Prostate gland (tissue), 2 donors: ENCODE results near the gene SLC25A34. TPM values are rescaled to one million over a fixed set of nuclear protein-coding genes. Genes with fewer than 3 reads are reported as not detected.

Experiments
- DNase-seq: peaks from one replicate; pipeline ENCODE4 v3.0.0-alpha.2; 2019; ENCODE audit warnings: low spot score
- H3K27ac ChIP-seq, 2 donors: fragments of 200-600 bp; sonication (generic); 2 replicates each; pipeline ENCODE4 v1.5.1; 2017 to 2019
- H3K27me3 ChIP-seq: fragments of 200-600 bp; sonication (generic); replicated peaks from 2 replicates; pipeline ENCODE4 v1.5.1; 2019; ENCODE audit not compliant: insufficient read depth
- H3K36me3 ChIP-seq, 2 donors: fragments of 200-600 bp; sonication (generic); 1 replicate in 1 of 2; 2 replicates in 1 of 2; pipeline versions ENCODE4 v1.5.1 to v1.8.1; 2017 to 2019
- H3K4me1 ChIP-seq: fragments of 200-600 bp; sonication (generic); replicated peaks from 2 replicates; pipeline ENCODE4 v1.5.1; 2019
- H3K4me3 ChIP-seq, 2 donors: fragments of 200-600 bp; sonication (generic); 2 replicates each; pipeline ENCODE4 v1.5.1; 2017 to 2019
- H3K9me3 ChIP-seq: fragments of 200-600 bp; sonication (generic); 2 replicates; pipeline ENCODE4 v1.5.1; 2017
- POLR2A ChIP-seq: fragments of 450-650 bp; IDR thresholded peaks from one replicate; pipeline ENCODE4 v1.6.1; 2016; ENCODE audit warnings: antibody characterized with exemption, mild to moderate bottlenecking
- POLR2AphosphoS5 ChIP-seq: sonication (generic); formaldehyde crosslinking; IDR thresholded peaks from one replicate; pipeline ENCODE4 v1.6.1; 2017; ENCODE audit warnings: antibody characterized with exemption
- WGBS: methylation state at CpG from one replicate; pipeline ENCODE4 v1.1.5; 2018; 5-methylcytosine and 5-hydroxymethylcytosine counted together
- intact Hi-C: fragments of 100-400 bp; cut with DNase I; formaldehyde crosslinking; loops from one replicate; pipeline ENCODE4 v1.14.2; 2022
- total RNA-seq, 2 donors: library from RNA; depleted of rRNA; stranded (reverse); fragments of >200 nt; gene quantifications; one replicate each; pipeline ENCODE4 v1.1.0, GENCODE V29; 2016
- TF ChIP-seq, protein P1 (sequence below), 4 experiments: fragments of 200-600 bp in 2 of 4; fragments of 450-650 bp in 2 of 4; sonication (generic) in 2 of 4; IDR thresholded peaks; 1 replicate in 3 of 4; 2 replicates in 1 of 4; pipeline ENCODE4 v1.5.1; 2016 to 2019; ENCODE audit warnings: antibody characterized with exemption in 4 of 4, mild to moderate bottlenecking in 2 of 4, moderate library complexity in 2 of 4

The SLC25A34 gene
- total RNA-seq, 2 donors from 2014 or later = 1.1 to 1.4 TPM

DNA sequence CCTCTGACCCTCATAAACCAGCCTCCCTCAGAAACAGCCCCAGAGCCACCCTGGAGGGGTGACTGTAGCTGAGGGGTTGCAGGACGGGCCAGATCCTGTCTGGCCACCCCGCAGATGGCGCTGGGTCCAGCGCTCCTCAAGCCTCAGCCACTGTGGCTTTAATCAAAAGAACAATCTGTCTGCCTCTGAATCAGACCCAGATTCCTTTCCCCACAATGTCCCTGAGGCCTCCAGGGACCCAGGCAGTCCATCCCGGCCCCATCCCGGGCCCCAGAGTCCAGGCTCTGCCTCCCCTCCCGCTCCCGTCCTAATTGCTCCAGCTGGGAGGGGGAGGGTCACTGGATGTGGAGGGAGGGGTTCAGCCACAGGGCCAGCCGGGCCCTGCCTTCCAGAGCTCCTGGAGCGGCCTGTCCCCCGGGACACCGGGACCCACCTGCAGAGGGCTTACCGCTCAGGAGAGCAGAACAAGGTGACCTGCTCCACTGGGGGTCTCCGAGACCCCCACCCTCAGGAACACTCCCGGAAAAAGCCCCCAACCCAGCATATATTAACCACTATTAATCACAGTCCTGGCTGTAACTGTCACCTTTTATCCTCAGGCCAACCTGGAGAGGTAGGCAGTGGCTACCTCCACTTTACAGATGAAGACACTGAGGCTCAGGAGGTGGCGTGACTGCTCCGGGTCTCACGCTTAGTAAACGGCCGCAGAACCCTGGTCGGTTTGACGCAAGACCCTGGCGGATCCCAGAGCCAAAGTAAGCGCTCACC is 21.7 kb downstream of the SLC25A34 start:
- peak overlapping the region; percentile 69 to 83 for H3K4me3 ChIP-seq

GRCh38 chr1:15758343-15758931 is 22.4 kb downstream of the SLC25A34 start, which contains the start of gene FBLIM1:
FBLIM1 (plus strand) TSS chr1:15758795; CDS start chr1:15764984, 6,189 bp downstream.
- intact Hi-C loops = no loop called here
- H3K4me1 ChIP-seq = peaks cover 6% of the 10 kb centered on the region
- peak within 1 kb of the TSS; percentile 80 to 83 for H3K27ac ChIP-seq
- no peaks in the 10 kb centered on the region for H3K27me3 ChIP-seq
- WGBS = 2% methylated on average over 46 of the region's 58 CpGs
- H3K36me3 ChIP-seq = no peaks in the 10 kb centered on the region
- DNase-seq = peak; percentile 48
- H3K4me3 ChIP-seq = peak within 1 kb of the TSS; percentile 69 to 83
- H3K9me3 ChIP-seq = no peaks in the 10 kb centered on the region
- TF ChIP-seq, protein P1, sequence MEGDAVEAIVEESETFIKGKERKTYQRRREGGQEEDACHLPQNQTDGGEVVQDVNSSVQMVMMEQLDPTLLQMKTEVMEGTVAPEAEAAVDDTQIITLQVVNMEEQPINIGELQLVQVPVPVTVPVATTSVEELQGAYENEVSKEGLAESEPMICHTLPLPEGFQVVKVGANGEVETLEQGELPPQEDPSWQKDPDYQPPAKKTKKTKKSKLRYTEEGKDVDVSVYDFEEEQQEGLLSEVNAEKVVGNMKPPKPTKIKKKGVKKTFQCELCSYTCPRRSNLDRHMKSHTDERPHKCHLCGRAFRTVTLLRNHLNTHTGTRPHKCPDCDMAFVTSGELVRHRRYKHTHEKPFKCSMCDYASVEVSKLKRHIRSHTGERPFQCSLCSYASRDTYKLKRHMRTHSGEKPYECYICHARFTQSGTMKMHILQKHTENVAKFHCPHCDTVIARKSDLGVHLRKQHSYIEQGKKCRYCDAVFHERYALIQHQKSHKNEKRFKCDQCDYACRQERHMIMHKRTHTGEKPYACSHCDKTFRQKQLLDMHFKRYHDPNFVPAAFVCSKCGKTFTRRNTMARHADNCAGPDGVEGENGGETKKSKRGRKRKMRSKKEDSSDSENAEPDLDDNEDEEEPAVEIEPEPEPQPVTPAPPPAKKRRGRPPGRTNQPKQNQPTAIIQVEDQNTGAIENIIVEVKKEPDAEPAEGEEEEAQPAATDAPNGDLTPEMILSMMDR (IDR thresholded peaks at IDR 0.05) = no peak
- TF ChIP-seq POLR2AphosphoS5 = no peak
- no peak for TF ChIP-seq POLR2A

More for the DNA sequence above, 21.7 kb downstream of the SLC25A34 start:
- Histone ChIP-seq H3K27ac (peak overlapping the region; percentile 80 to 83), H3K4me1 (peaks cover 6% of the 10 kb centered on the region), H3K27me3 (no peaks in the 10 kb centered on the region), H3K36me3 (no peaks in the 10 kb centered on the region), H3K9me3 (no peaks in the 10 kb centered on the region)
- DNase-seq = no peak
- intact Hi-C loops = no loop called here
- WGBS = 8% methylated on average over 21 of the region's 24 CpGs
- no peak for TF ChIP-seq POLR2A
- TF ChIP-seq, protein P1 (IDR thresholded peaks at IDR 0.05) = no peak
- no peak for TF ChIP-seq POLR2AphosphoS5

GRCh38 chr1:15758953-15759661 is 23.0 kb downstream of the SLC25A34 start:
- DNase-seq = no peak
- WGBS = 4% methylated on average over 42 of the region's 58 CpGs
- Histone ChIP-seq H3K27me3 (no peaks in the 10 kb centered on the region), H3K9me3 (no peaks in the 10 kb centered on the region), H3K4me1 (peaks cover 6% of the 10 kb centered on the region), H3K27ac (peak overlapping the region; percentile 80 to 83), H3K4me3 (peak overlapping the region; percentile 69 to 83), H3K36me3 (no peaks in the 10 kb centered on the region)
- intact Hi-C loops = no loop called here
- TF ChIP-seq POLR2AphosphoS5 (no peak), POLR2A (no peak)
- TF ChIP-seq, protein P1 (IDR thresholded peaks at IDR 0.05) = no peak

- H3K9me3 ChIP-seq = no peaks in the 10 kb centered on the region
- DNase-seq = no peak
- TF ChIP-seq, protein P1 (IDR thresholded peaks at IDR 0.05) = no peak
- no peaks in the 10 kb centered on the region for H3K27me3 ChIP-seq
- no peak overlapping the region for H3K4me3 ChIP-seq
- WGBS = 20% methylated on average over 12 of the region's 12 CpGs
- H3K4me1 ChIP-seq = peaks cover 6% of the 10 kb centered on the region
- H3K27ac ChIP-seq = peak overlapping the region; percentile 80 to 83
- intact Hi-C loops = no loop called here
- no peaks in the 10 kb centered on the region for H3K36me3 ChIP-seq
Measured at GRCh38 chr1:15760520-15761211, 24.6 kb downstream of the SLC25A34 start.
